PC-9 (cell line): ENCODE data around the gene PCGF1. TPM values are rescaled to one million over a fixed set of nuclear protein-coding genes. Genes with fewer than 3 reads are reported as not detected.

Experiments
- BruUV-seq: library from RNA; stranded (reverse); fragments of 400-500 nt; replicated peaks from 2 replicates; lab custom pipeline; 2021; lab: Mats Ljungman, UMichigan
- CTCF ChIA-PET: fragments of 300-600 bp; sonication (Branson Sonifier 250); formaldehyde crosslinking; loops from one replicate; lab custom pipeline; 2022; ENCODE audit warnings: antibody characterized with exemption; lab: Charles Lee
- POLR2A ChIA-PET: fragments of 300-600 bp; sonication (Branson Sonifier 250); formaldehyde crosslinking; loops from one replicate; lab custom pipeline; 2022; ENCODE audit warnings: antibody characterized with exemption; ENCODE audit not compliant: unreplicated experiment; lab: Charles Lee
- DNase-seq, 2 experiments: peaks; one replicate each; pipeline versions ENCODE4 v3.0.0 to v3.0.0-alpha.2; 2015 to 2022; ENCODE audit warnings: mixed read lengths in 1 of 2
- H2AFZ ChIP-seq: fragments of 200-600 bp; sonication (generic); 2 replicates; pipeline ENCODE4 v1.8.1; 2017; ENCODE audit warnings: antibody characterized with exemption
- H3F3A ChIP-seq: fragments of 200-600 bp; sonication (generic); 2 replicates; pipeline ENCODE4 v1.8.1; 2017; ENCODE audit warnings: antibody characterized with exemption, mild to moderate bottlenecking, low read depth; ENCODE audit not compliant: insufficient read depth
- H3K27ac ChIP-seq: fragments of 200-600 bp; sonication (generic); 2 replicates; pipeline ENCODE4 v1.6.1; 2016; ENCODE audit warnings: mixed run types
- H3K27me3 ChIP-seq: fragments of 200-600 bp; sonication (generic); 2 replicates; pipeline ENCODE4 v1.6.1; 2016; ENCODE audit warnings: low read depth, mixed run types; ENCODE audit not compliant: insufficient read depth
- H3K36me3 ChIP-seq: fragments of 200-600 bp; sonication (generic); 2 replicates; pipeline ENCODE4 v1.6.1; 2016; ENCODE audit warnings: low read depth, mixed run types
- H3K4me1 ChIP-seq: fragments of 200-600 bp; sonication (generic); replicated peaks from 2 replicates; pipeline ENCODE4 v1.6.1; 2016; ENCODE audit warnings: mixed run types; ENCODE audit not compliant: insufficient read depth
- H3K4me2 ChIP-seq: fragments of 200-600 bp; sonication (generic); 2 replicates; pipeline ENCODE4 v1.6.1; 2017; ENCODE audit warnings: mixed run types
- H3K4me3 ChIP-seq: fragments of 200-600 bp; sonication (generic); 2 replicates; pipeline ENCODE4 v1.6.1; 2016; ENCODE audit warnings: mixed run types
- H3K79me2 ChIP-seq: fragments of 200-600 bp; sonication (generic); 2 replicates; pipeline ENCODE4 v1.6.1; 2017; ENCODE audit warnings: low read depth, mixed run types
- H3K9me2 ChIP-seq: fragments of 200-600 bp; sonication (generic); 2 replicates; pipeline ENCODE4 v1.8.1; 2017; ENCODE audit warnings: mild to moderate bottlenecking; ENCODE audit not compliant: insufficient read depth
- H3K9me3 ChIP-seq: fragments of 200-600 bp; sonication (generic); 2 replicates; pipeline ENCODE4 v1.8.1; 2016; ENCODE audit warnings: low read depth; ENCODE audit not compliant: insufficient read depth
- H4K20me1 ChIP-seq: fragments of 200-600 bp; sonication (generic); 2 replicates; pipeline ENCODE4 v1.8.1; 2017; ENCODE audit not compliant: insufficient read depth
- EZH2 ChIP-seq: fragments of 200-600 bp; sonication (generic); IDR thresholded peaks from 2 replicates; pipeline ENCODE4 v1.8.0; 2017; ENCODE audit warnings: antibody characterized with exemption, low read depth
- intact Hi-C: fragments of 100-400 bp; cut with micrococcal nuclease; formaldehyde crosslinking; loops from one replicate; pipeline ENCODE4 v1.10.0; 2022; ENCODE audit not compliant: unreplicated experiment
- total RNA-seq: library from RNA; stranded (reverse); gene quantifications from 2 replicates; pipeline ENCODE4 v1.2.3, GENCODE V29; 2021
- TF ChIP-seq, protein P1 (sequence below): fragments of 200-600 bp; sonication (generic); conservative IDR thresholded peaks from 2 replicates; pipeline ENCODE4 v1.6.1; 2017; ENCODE audit warnings: mixed run types, antibody characterized with exemption, mild to moderate bottlenecking, moderate library complexity

PCGF1 gene
- total RNA-seq, 1 experiment from 2014 or later = 31.3 TPM

DNA sequence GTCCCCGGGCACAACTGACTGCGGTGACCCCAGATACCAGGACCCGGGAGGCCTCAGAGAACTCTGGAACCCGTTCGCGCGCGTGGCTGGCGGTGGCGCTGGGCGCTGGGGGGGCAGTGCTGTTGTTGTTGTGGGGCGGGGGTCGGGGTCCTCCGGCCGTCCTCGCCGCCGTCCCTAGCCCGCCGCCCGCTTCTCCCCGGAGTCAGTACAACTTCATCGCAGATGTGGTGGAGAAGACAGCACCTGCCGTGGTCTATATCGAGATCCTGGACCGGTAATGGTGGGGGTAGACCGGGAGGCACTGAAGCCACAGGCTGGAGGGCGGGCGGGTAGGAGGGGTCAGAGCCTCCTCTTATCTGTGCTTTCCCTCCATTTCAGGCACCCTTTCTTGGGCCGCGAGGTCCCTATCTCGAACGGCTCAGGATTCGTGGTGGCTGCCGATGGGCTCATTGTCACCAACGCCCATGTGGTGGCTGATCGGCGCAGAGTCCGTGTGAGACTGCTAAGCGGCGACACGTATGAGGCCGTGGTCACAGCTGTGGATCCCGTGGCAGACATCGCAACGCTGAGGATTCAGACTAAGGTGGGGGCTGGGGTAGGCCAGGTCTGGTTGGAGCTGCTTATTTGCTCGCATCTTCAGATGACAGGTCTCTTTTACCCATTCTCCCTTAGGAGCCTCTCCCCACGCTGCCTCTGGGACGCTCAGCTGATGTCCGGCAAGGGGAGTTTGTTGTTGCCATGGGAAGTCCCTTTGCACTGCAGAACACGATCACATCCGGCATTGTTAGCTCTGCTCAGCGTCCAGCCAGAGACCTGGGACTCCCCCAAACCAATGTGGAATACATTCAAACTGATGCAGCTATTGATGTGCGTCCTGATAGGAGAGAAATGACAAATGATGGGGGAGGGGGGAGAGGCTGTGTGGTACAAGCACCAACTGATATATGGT, 23.0 kb upstream of the PCGF1 start:
- Histone ChIP-seq H3K4me1 (peaks cover 18% of the 10 kb centered on the region), H3K27me3 (no peaks in the 10 kb centered on the region), H3K4me2 (peak overlapping the region; percentile 84), H3K27ac (no peak overlapping the region), H4K20me1 (peaks cover 9% of the 10 kb centered on the region; the same call in 1 of the 2 replicates), H3F3A (peaks cover 12% of the 10 kb centered on the region; the same call in 1 of the 2 replicates), H2AFZ (peak overlapping the region; percentile 94), H3K4me3 (peak overlapping the region; percentile 93), H3K36me3 (peaks cover 18% of the 10 kb centered on the region), H3K79me2 (peaks cover 37% of the 10 kb centered on the region), H3K9me3 (no peaks in the 10 kb centered on the region), H3K9me2 (no peaks in the 10 kb centered on the region)
- intact Hi-C loops = loop anchor here (5.0 kb wide), 3 partner anchors 57 to 263 kb away; no protein-coding TSS in a partner anchor
- TF ChIP-seq, protein P1, sequence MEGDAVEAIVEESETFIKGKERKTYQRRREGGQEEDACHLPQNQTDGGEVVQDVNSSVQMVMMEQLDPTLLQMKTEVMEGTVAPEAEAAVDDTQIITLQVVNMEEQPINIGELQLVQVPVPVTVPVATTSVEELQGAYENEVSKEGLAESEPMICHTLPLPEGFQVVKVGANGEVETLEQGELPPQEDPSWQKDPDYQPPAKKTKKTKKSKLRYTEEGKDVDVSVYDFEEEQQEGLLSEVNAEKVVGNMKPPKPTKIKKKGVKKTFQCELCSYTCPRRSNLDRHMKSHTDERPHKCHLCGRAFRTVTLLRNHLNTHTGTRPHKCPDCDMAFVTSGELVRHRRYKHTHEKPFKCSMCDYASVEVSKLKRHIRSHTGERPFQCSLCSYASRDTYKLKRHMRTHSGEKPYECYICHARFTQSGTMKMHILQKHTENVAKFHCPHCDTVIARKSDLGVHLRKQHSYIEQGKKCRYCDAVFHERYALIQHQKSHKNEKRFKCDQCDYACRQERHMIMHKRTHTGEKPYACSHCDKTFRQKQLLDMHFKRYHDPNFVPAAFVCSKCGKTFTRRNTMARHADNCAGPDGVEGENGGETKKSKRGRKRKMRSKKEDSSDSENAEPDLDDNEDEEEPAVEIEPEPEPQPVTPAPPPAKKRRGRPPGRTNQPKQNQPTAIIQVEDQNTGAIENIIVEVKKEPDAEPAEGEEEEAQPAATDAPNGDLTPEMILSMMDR = no peak
- no peak for TF ChIP-seq EZH2
- ChIA-PET POLR2A (interaction anchor here (0.7 kb wide), 2 partner anchors 85 to 330 kb away, joined by 4 read pairs; no protein-coding TSS in a partner anchor), CTCF (interaction anchor here (0.5 to 0.6 kb wide), 2 partner anchors 21 to 59 kb away, joined by 4 to 8 read pairs; no protein-coding TSS in a partner anchor)
- DNase-seq = peak in 1 of 2 experiments; percentile 20
- no TSS peak for BruUV-seq

DNA sequence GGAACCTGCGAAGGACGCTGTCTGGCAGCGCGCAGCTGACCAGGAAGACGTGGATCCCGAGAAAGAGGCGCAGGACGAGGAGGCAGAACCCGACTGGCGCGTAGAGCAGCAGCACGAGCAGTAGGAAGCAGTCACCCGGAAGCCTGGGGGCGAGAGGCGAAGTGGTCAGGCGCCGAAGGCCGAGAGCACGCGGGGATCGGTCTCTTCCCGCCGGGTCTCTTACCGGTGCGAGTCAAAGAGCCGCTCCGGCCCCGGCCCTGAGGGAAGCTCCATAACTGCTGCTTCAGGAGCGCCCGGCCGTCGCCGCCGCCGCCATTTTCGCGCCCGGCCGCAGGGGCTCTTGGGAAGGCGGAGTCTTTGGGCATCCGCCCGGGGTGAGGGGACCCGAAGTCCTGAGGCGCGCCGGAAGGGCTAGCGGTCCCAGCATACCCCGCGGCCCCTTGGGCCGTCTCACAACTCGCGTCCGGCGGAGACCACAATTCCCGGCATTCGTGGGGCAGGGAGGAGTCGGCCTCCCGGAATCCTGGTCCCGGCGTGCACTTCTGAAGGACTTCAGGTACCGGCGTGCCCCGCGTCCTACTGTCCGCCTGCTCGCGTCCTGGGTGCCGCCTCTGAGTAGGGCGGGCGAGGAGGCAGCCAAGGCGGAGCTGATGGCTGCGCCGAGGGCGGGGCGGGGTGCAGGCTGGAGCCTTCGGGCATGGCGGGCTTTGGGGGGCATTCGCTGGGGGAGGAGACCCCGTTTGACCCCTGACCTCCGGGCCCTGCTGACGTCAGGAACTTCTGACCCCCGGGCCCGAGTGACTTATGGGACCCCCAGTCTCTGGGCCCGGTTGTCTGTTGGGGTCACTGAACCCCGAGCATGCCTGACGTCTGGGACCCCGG, 22.1 kb upstream of the PCGF1 start, which contains the start of the genes AUP1 and HTRA2:
Gene AUP1 (minus strand): TSS at position 350 of the 882 bp plus-strand sequence. CDS start 77 bp downstream, at position 273.
Gene HTRA2 (plus strand): TSS at position 577 of the 882 bp plus-strand sequence. CDS start 74 bp downstream, at position 651.
- H3K27me3 ChIP-seq = no peaks in the 10 kb centered on the region
- peaks cover 12% of the 10 kb centered on the region; the same call in 1 of the 2 replicates for H3F3A ChIP-seq
- CTCF ChIA-PET = interaction anchor here (0.5 to 0.7 kb wide), 2 partner anchors 46 to 58 kb away, joined by 3 to 8 read pairs; no protein-coding TSS in a partner anchor
- H3K79me2 ChIP-seq = peaks cover 37% of the 10 kb centered on the region
- no peaks in the 10 kb centered on the region for H3K9me3 ChIP-seq
- POLR2A ChIA-PET = interaction anchor here (0.6 to 1.0 kb wide), 6 partner anchors 12 to 331 kb away, joined by 3 to 4 read pairs (median 3); no protein-coding TSS in a partner anchor
- peak within 1 kb of the TSS; percentile 93 for H3K4me3 ChIP-seq
- peak within 1 kb of the TSS; percentile 94 for H2AFZ ChIP-seq
- H3K27ac ChIP-seq = peak within 1 kb of the TSS; percentile 48
- DNase-seq = peak; percentile 97 to 98
- H3K9me2 ChIP-seq = no peaks in the 10 kb centered on the region
- H4K20me1 ChIP-seq = peaks cover 9% of the 10 kb centered on the region; the same call in 1 of the 2 replicates
- TF ChIP-seq EZH2 = no peak
- TF ChIP-seq, protein P1 = no peak
- H3K4me2 ChIP-seq = peak within 1 kb of the TSS; percentile 99
- BruUV-seq = no TSS peak
- peaks cover 18% of the 10 kb centered on the region for H3K4me1 ChIP-seq
- H3K36me3 ChIP-seq = peaks cover 18% of the 10 kb centered on the region
- intact Hi-C loops = loop anchor here (1.0 to 5.0 kb wide), 6 partner anchors 22 to 262 kb away; partner anchors contain the start of genes PCGF1 and TTC31
